PC-3 (cell line): ENCODE measurements around the gene DPF3. TPM values are rescaled to one million over a fixed set of nuclear protein-coding genes. Genes with fewer than 3 reads are reported as not detected.

Experiments
- ATAC-seq: fragments of 200-7000 bp; cut with Tn5 transposase; 2 replicates; pipeline ENCODE4 v1.9.1; 2020; ENCODE audit warnings: mild to moderate bottlenecking, moderate library complexity
- BruUV-seq: library from RNA; stranded (reverse); fragments of 400-500 nt; replicated peaks from 2 replicates; lab custom pipeline; 2021; lab: Mats Ljungman, UMichigan
- CTCF ChIA-PET: fragments of 300-600 bp; sonication (Branson Sonifier 250); formaldehyde crosslinking; loops from one replicate; lab custom pipeline; 2022; ENCODE audit warnings: antibody characterized with exemption; lab: Charles Lee
- POLR2A ChIA-PET: fragments of 300-600 bp; sonication (Branson Sonifier 250); formaldehyde crosslinking; loops from one replicate; lab custom pipeline; 2022; ENCODE audit warnings: antibody characterized with exemption; ENCODE audit not compliant: unreplicated experiment; lab: Charles Lee
- DNase-seq: peaks from one replicate; pipeline ENCODE4 v3.0.0-alpha.2; 2015
- H2AFZ ChIP-seq: fragments of 300-600 bp; sonication (generic); 2 replicates; pipeline ENCODE4 v1.6.0; 2016; ENCODE audit warnings: antibody characterized with exemption, low read length
- H3F3A ChIP-seq: fragments of 300-600 bp; sonication (generic); one replicate; pipeline ENCODE4 v1.6.0; 2017; ENCODE audit warnings: antibody characterized with exemption, low read length, control low read depth, mild to moderate bottlenecking; ENCODE audit not compliant: unreplicated experiment
- H3K27ac ChIP-seq: fragments of 300-600 bp; sonication (generic); 2 replicates; pipeline ENCODE4 v1.5.1; 2016; ENCODE audit warnings: mild to moderate bottlenecking, low read length
- H3K27me3 ChIP-seq: fragments of 300-600 bp; sonication (generic); 2 replicates; pipeline ENCODE4 v1.6.1; 2016; ENCODE audit warnings: low read length, mixed read lengths
- H3K36me3 ChIP-seq: fragments of 300-600 bp; sonication (generic); 2 replicates; pipeline ENCODE4 v1.6.1; 2016; ENCODE audit warnings: low read depth, mixed run types, low read length, mixed read lengths
- H3K4me1 ChIP-seq: fragments of 300-600 bp; sonication (generic); 2 replicates; pipeline ENCODE4 v1.5.1; 2016; ENCODE audit warnings: low read length; ENCODE audit not compliant: insufficient read depth
- H3K4me2 ChIP-seq: fragments of 300-600 bp; sonication (generic); 2 replicates; pipeline ENCODE4 v1.6.0; 2016; ENCODE audit warnings: low read length
- H3K4me3 ChIP-seq: fragments of 300-600 bp; sonication (generic); 2 replicates; pipeline ENCODE4 v1.5.1; 2016; ENCODE audit warnings: mild to moderate bottlenecking, low read length, mixed read lengths
- H3K79me2 ChIP-seq: fragments of 300-600 bp; sonication (generic); 2 replicates; pipeline ENCODE4 v1.6.1; 2017; ENCODE audit warnings: low read length, mixed read lengths
- H3K9ac ChIP-seq: fragments of 300-600 bp; sonication (generic); 2 replicates; pipeline ENCODE4 v1.6.0; 2016; ENCODE audit warnings: mild to moderate bottlenecking, low read length
- H3K9me2 ChIP-seq: fragments of 300-600 bp; sonication (generic); replicated peaks from 2 replicates; pipeline ENCODE4 v1.6.1; 2016; ENCODE audit warnings: mixed run types, low read length, mixed read lengths
- H3K9me3 ChIP-seq: fragments of 300-600 bp; sonication (generic); 2 replicates; pipeline ENCODE4 v1.6.1; 2016; ENCODE audit warnings: low read length, mixed read lengths
- H4K20me1 ChIP-seq: fragments of 300-600 bp; sonication (generic); 2 replicates; pipeline ENCODE4 v1.6.1; 2016; ENCODE audit warnings: low read length, mixed read lengths
- CTCF ChIP-seq: fragments of 300-600 bp; sonication (generic); conservative IDR thresholded peaks from 2 replicates; pipeline ENCODE4 v1.5.1; 2017; ENCODE audit warnings: antibody characterized with exemption, low read depth, mild to moderate bottlenecking, low read length
- EZH2 ChIP-seq: fragments of 300-600 bp; sonication (generic); IDR thresholded peaks from one replicate; pipeline ENCODE4 v1.6.1; 2017; ENCODE audit warnings: antibody characterized with exemption, mild to moderate bottlenecking, low read length; ENCODE audit not compliant: unreplicated experiment
- EZH2phosphoT487 ChIP-seq: fragments of 300-600 bp; sonication (generic); IDR thresholded peaks from 2 replicates; pipeline ENCODE4 v1.6.1; 2018; ENCODE audit warnings: mild to moderate bottlenecking, antibody characterized with exemption, low read length, borderline replicate concordance
- intact Hi-C: fragments of 100-400 bp; cut with micrococcal nuclease; formaldehyde crosslinking; loops from 2 replicates; pipeline ENCODE4 v1.9.0; 2023
- total RNA-seq: library from RNA; depleted of rRNA; stranded (reverse); fragments of >200 nt; gene quantifications from 2 replicates; pipeline ENCODE4 v1.2.3, GENCODE V29; 2014

The DPF3 gene
- total RNA-seq, 1 experiment from 2014 or later = 16.6 TPM

GRCh38 chr14:72708708-72709475, 185.0 kb downstream of the DPF3 start:
- Histone ChIP-seq H4K20me1 (no peaks in the 10 kb centered on the region), H3F3A (no peaks in the 10 kb centered on the region), H3K27me3 (no peaks in the 10 kb centered on the region), H3K4me2 (peak overlapping the region; percentile 4), H2AFZ (no peak overlapping the region), H3K9ac (no peak overlapping the region), H3K36me3 (0 out of 2 replicates have a peak, but pooled peaks cover 2% of the 10 kb centered on the region), H3K9me2 (no peaks in the 10 kb centered on the region), H3K9me3 (no peaks in the 10 kb centered on the region), H3K4me3 (no peak overlapping the region), H3K4me1 (peaks cover 12% of the 10 kb centered on the region), H3K27ac (no peak overlapping the region), H3K79me2 (no peaks in the 10 kb centered on the region)
- DNase-seq = peak; percentile 91
- CTCF ChIA-PET = interaction anchor here (0.5 kb wide), 1 partner anchor 44 kb away, joined by 3 read pairs; no protein-coding TSS in a partner anchor
- POLR2A ChIA-PET = no interaction called here
- intact Hi-C loops = loop anchor here (1.0 to 2.0 kb wide), 3 partner anchors 44 to 192 kb away; no protein-coding TSS in a partner anchor
- peak; percentile 98 for ATAC-seq
- TF ChIP-seq EZH2phosphoT487 (no peak), CTCF (0 out of 2 replicates have a peak, but pooled peaks have one; percentile 17)
- no TSS peak for BruUV-seq

- H3K36me3 ChIP-seq = 0 out of 2 replicates have a peak, but pooled peaks cover 2% of the 10 kb centered on the region
- intact Hi-C loops = loop anchor here (2.0 kb wide), 1 partner anchor 65 kb away; no protein-coding TSS in a partner anchor
- TF ChIP-seq EZH2 = no peak
- TF ChIP-seq CTCF = no peak
- no peak for TF ChIP-seq EZH2phosphoT487
- POLR2A ChIA-PET = no interaction called here
- H4K20me1 ChIP-seq = no peaks in the 10 kb centered on the region
- DNase-seq (no peak), ATAC-seq (no peak)
- no peak overlapping the region for H2AFZ ChIP-seq
- no peaks in the 10 kb centered on the region for H3K9me3 ChIP-seq
- no peak overlapping the region for H3K9ac ChIP-seq
- no peak overlapping the region for H3K4me2 ChIP-seq
- BruUV-seq = no TSS peak
- peaks cover 12% of the 10 kb centered on the region for H3K4me1 ChIP-seq
- no peaks in the 10 kb centered on the region for H3K9me2 ChIP-seq
- H3K4me3 ChIP-seq = no peak overlapping the region
- H3F3A ChIP-seq = no peaks in the 10 kb centered on the region
- H3K27ac ChIP-seq = no peak overlapping the region
- CTCF ChIA-PET = no interaction called here
- H3K79me2 ChIP-seq = no peaks in the 10 kb centered on the region
- H3K27me3 ChIP-seq = no peaks in the 10 kb centered on the region
Measured at GRCh38 chr14:72708222-72708621, 185.7 kb downstream of the DPF3 start.

GRCh38 chr14:72706485-72706884, 187.4 kb downstream of the DPF3 start:
- Histone ChIP-seq H3K9me3 (no peaks in the 10 kb centered on the region), H3K27me3 (no peaks in the 10 kb centered on the region), H3F3A (no peaks in the 10 kb centered on the region), H3K9me2 (no peaks in the 10 kb centered on the region), H3K79me2 (no peaks in the 10 kb centered on the region), H2AFZ (no peak overlapping the region), H3K4me2 (no peak overlapping the region), H3K4me3 (no peak overlapping the region), H3K27ac (no peak overlapping the region), H4K20me1 (no peaks in the 10 kb centered on the region), H3K36me3 (0 out of 2 replicates have a peak, but pooled peaks cover 2% of the 10 kb centered on the region), H3K4me1 (peaks cover 12% of the 10 kb centered on the region), H3K9ac (no peak overlapping the region)
- ChIA-PET POLR2A (no interaction called here), CTCF (no interaction called here)
- DNase-seq (no peak), ATAC-seq (no peak)
- intact Hi-C loops = no loop called here
- no peak for TF ChIP-seq EZH2
- no peak for TF ChIP-seq EZH2phosphoT487
- no peak for TF ChIP-seq CTCF
- BruUV-seq = no TSS peak
